ENCODE data around the gene PHKA2.

The PHKA2 gene

GRCh38 chrX:18898091-18898490 is 85.8 kb downstream of the PHKA2 start:
- Histone ChIP-seq H3K27ac (ENCODE audit: poor library complexity, severe bottlenecking) (no peak overlapping the region), H3K9me3 (ENCODE audit: severe bottlenecking) (no peaks in the 10 kb centered on the region), H3K4me3 (ENCODE audit: severe bottlenecking) (no peak overlapping the region), H3K4me1 (ENCODE audit: insufficient read depth, poor library complexity, severe bottlenecking) (peaks cover 13% of the 10 kb centered on the region), H3K36me3 (ENCODE audit: low read depth) (no peaks in the 10 kb centered on the region), H3K27me3 (ENCODE audit: insufficient read depth, poor library complexity, severe bottlenecking) (no peaks in the 10 kb centered on the region)
- ATAC-seq (ENCODE audit: low read depth) (no peak), DNase-seq (ENCODE audit: low spot score) (no peak)
- no peak for TF ChIP-seq CTCF (IDR thresholded peaks at IDR 0.05; ENCODE audit: poor library complexity, severe bottlenecking)

- no peaks in the 10 kb centered on the region for H3K36me3 ChIP-seq (ENCODE audit: low read depth)
- H3K27ac ChIP-seq (ENCODE audit: poor library complexity, severe bottlenecking) = no peak overlapping the region
- H3K4me1 ChIP-seq (ENCODE audit: insufficient read depth, poor library complexity, severe bottlenecking) = peaks cover 13% of the 10 kb centered on the region
- no peaks in the 10 kb centered on the region for H3K9me3 ChIP-seq (ENCODE audit: severe bottlenecking)
- H3K27me3 ChIP-seq (ENCODE audit: insufficient read depth, poor library complexity, severe bottlenecking) = no peaks in the 10 kb centered on the region
- ATAC-seq (ENCODE audit: low read depth) (no peak), DNase-seq (ENCODE audit: low spot score) (no peak)
- H3K4me3 ChIP-seq (ENCODE audit: severe bottlenecking) = no peak overlapping the region
- TF ChIP-seq CTCF (IDR thresholded peaks at IDR 0.05; ENCODE audit: poor library complexity, severe bottlenecking) = no peak
Observed at GRCh38 chrX:18897611-18898010, 86.3 kb downstream of the PHKA2 start.

GRCh38 chrX:18896680-18897544 is 87.0 kb downstream of the PHKA2 start:
- H3K4me3 ChIP-seq (ENCODE audit: severe bottlenecking) = no peak overlapping the region
- ATAC-seq (ENCODE audit: low read depth) (no peak), DNase-seq (ENCODE audit: low spot score) (no peak)
- no peaks in the 10 kb centered on the region for H3K9me3 ChIP-seq (ENCODE audit: severe bottlenecking)
- H3K27me3 ChIP-seq (ENCODE audit: insufficient read depth, poor library complexity, severe bottlenecking) = no peaks in the 10 kb centered on the region
- no peaks in the 10 kb centered on the region for H3K36me3 ChIP-seq (ENCODE audit: low read depth)
- TF ChIP-seq CTCF (IDR thresholded peaks at IDR 0.05; ENCODE audit: poor library complexity, severe bottlenecking) = no peak
- peaks cover 13% of the 10 kb centered on the region for H3K4me1 ChIP-seq (ENCODE audit: insufficient read depth, poor library complexity, severe bottlenecking)
- H3K27ac ChIP-seq (ENCODE audit: poor library complexity, severe bottlenecking) = peak overlapping the region; percentile 68

- Histone ChIP-seq H3K27ac (ENCODE audit: poor library complexity, severe bottlenecking) (peak overlapping the region; percentile 68), H3K9me3 (ENCODE audit: severe bottlenecking) (no peaks in the 10 kb centered on the region), H3K27me3 (ENCODE audit: insufficient read depth, poor library complexity, severe bottlenecking) (no peaks in the 10 kb centered on the region), H3K4me1 (ENCODE audit: insufficient read depth, poor library complexity, severe bottlenecking) (peaks cover 13% of the 10 kb centered on the region), H3K36me3 (ENCODE audit: low read depth) (no peaks in the 10 kb centered on the region), H3K4me3 (ENCODE audit: severe bottlenecking) (no peak overlapping the region)
- peak; percentile 72 for TF ChIP-seq CTCF (IDR thresholded peaks at IDR 0.05; ENCODE audit: poor library complexity, severe bottlenecking)
- DNase-seq (ENCODE audit: low spot score) (peak; percentile 68), ATAC-seq (ENCODE audit: low read depth) (peak; percentile 92)
Observed at GRCh38 chrX:18895189-18895951, 88.5 kb downstream of the PHKA2 start.
